Cardiac ventricle fibroblast (primary cell): ENCODE results near the gene GTPBP4. TPM values are rescaled to one million over a fixed set of nuclear protein-coding genes. Genes with fewer than 3 reads are reported as not detected.

Experiments
- total RNA-seq: library from RNA; depleted of rRNA; stranded (reverse); fragments of >200 nt; gene quantifications from 2 replicates; pipeline ENCODE4 v1.2.3, GENCODE V29; 2015

The GTPBP4 gene
- total RNA-seq, result 13.7 and 33.9 TPM in 2 replicates

DNA sequence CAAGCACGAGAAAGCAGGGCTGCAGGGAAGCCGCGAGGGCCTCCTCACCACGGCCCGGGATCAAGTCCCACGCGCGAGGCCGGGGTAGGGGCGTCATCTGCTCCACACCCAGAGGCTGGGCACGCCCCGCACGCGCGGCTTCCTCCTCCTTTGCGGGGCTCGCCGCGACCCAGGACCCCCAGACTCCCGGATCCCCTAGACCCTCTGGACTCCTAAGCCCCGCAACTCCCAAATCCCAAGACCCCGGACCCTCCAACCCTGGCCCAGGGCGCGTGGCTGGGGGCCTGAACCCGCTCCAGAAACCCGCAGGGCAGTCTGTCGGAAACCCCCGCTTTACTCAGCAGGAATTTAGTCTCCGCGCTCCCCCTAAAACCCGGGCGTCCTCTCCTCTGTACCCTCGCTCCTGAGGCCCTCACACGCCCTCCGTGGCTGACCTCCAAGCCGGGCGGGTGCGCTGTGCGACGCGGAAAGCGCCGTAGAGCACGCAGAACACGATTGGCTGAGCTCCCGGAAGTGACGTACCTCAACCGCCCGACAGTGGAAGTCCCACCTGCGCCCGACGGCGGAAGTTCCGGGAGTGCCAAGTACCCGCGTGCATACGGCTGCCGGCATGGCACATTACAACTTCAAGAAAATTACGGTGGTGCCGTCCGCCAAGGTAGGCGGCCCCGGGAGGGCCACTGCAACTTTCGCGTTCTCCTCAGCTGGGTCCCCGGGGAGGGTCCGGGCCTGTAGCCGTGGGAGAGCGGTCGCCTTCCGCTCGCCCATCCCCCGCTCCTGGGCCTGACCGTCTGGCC is at the start of gene GTPBP4:
TSS of gene GTPBP4 (plus strand) at position 565 of the 797 bp plus-strand sequence. CDS start at position 611, 46 bp downstream.

DNA sequence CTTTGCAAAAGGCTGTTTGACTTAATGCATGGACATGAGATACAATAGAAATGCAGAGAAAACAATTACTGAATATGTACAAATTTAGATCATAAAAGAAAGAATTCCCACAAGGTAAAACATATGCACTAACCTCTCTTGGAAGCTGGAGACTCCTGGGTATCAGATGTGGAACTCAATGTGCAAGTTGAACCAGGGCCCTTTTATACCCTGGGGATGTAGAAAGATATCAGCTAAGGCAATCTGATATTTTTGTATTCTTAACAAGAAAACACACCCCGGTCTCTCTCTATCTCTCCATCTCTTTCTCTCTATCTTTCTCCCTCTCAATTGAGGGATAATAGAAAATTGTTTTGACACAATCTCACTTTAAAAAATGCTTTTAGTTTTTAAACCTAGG is 37.4 kb downstream of the GTPBP4 start, which contains the start of gene IDI2:
TSS of gene IDI2 (minus strand) at position 177 of the 400 bp plus-strand sequence. CDS start 1,136 bp downstream, outside the sequence.

GRCh38 chr10:1048732-1049424 is 60.6 kb downstream of the GTPBP4 start, which contains the start of gene IDI1:
Gene IDI1, minus strand, starts transcription at chr10:1049119. Its CDS starts 116 bp downstream, at chr10:1049003.

GRCh38 chr10:1056326-1057105 is 68.3 kb downstream of the GTPBP4 start, which contains the start of gene WDR37:
Gene WDR37, plus strand, starts transcription at chr10:1056385. Its CDS starts 15,771 bp downstream, at chr10:1072156.

Other genes starting within 250 kb of the GTPBP4 start
- 23.2 and 27.3 TPM in 2 replicates for gene LARP4B, start 56.7 kb upstream of the GTPBP4 start, total RNA-seq
- gene IDI2, start 37.4 kb downstream of the GTPBP4 start, total RNA-seq, result not detected in 2 replicates
- gene IDI1, start 60.7 kb downstream of the GTPBP4 start, total RNA-seq, result 33.1 and 38.3 TPM in 2 replicates
- 12.0 and 15.5 TPM in 2 replicates for gene WDR37, start 68.0 kb downstream of the GTPBP4 start, total RNA-seq